RKO (cell line): ENCODE data around the gene TRAK2.

Experiments
- DNase-seq: peaks from one replicate; pipeline ENCODE4 v3.0.0-alpha.2; 2016; ENCODE audit warnings: low spot score

Gene TRAK2

DNA sequence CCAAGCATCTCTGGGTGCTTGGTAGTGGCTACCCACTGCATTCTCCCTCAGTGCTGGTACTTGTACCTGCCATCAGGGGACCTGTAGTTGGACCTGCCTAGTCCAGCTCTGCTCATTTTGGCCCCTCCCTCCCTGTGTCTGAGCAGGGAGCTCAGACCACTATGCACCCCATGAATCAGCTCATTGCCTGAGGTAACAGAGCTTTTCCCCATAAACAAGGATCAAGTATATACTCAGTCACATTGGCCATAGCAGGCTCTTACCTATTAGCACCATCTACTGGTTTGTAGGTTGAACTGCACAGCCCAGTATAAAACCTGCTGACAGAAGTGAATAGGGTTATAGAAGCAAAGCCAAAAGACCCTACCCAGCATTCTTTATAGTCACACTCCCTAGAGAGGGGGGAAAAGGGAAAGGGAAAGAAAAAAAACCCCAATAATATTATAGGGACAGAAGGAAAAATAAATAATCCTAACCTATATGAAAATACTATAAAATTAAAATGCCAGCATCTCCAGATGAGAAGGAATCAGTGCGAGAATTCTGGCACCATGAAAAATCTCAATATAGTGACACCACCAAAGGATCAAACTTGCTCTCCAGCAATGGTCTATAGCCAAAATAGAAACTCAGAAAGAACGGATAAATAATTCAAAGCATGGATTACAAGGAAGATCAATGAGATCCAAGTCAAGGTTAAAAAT, 87.2 kb downstream of the TRAK2 start:
- DNase-seq = peak; percentile 72

DNA sequence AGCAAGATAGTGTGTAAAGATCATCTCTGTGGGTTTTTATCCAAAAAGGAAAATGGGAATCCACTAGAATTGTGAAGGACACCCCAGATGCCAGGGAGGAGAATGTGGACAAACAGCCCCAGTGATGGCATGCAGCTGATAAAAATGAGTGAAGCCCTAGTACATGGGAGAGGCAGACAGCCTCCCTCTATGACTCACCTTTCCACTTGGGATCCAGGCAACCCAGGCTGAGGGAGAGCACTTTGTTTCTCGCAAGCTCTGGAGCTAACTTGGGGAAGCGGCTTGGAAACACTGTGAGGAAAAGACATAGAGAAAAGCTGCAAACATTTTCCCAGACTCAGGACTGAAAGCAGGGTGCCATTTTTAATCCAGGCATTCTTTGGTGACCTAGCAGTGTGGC, 88.9 kb downstream of the TRAK2 start:
- no peak for DNase-seq

DNA sequence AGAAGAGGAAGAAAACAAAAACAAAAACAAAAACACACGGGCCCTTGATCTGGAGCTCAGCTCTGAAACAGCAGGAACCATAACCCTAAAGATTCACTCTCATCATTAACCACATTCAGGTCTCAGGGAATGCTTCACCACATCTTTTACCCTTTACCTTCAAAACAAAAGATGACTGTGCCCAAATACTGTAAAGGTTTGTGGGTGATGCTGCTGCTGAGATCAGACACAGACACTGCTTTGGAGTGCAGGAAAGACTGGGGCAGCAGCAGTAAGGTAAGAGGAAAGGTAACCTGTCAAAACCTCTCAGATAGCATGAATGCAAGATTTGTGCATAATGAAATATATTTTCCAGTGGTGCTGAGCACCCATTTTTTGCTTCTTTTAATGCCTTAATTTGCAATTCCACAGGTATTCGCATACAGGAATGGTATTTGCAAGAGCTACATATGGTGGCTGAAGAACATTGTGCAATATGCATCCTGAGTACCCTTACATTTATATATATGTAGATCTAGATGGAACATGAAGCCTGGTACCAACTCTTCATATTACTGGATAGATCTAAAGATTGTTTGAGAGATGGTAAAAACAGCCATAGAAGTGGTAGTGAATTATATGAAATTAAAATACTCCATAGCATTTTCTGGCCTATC, 90.1 kb downstream of the TRAK2 start:
- no peak for DNase-seq

DNA sequence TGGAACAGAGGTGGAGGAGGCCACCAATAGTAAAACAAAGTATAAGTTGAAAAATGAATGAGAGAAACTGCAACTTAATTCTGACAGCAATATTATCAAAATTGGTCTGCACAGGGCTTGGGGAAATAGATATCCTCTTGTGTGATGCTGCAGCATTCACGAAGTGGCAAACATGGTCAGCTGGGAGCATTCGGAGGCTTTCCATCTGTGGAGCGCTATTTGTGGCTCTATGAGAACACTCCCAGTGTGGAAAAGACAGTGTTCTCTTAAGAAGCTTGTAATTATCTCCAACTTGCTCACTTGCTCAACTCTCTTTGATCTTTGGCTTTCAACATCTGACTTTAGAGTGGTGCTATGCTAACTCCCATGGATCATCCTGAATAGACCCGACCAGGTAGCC, 91.0 kb downstream of the TRAK2 start:
- DNase-seq = no peak

DNA sequence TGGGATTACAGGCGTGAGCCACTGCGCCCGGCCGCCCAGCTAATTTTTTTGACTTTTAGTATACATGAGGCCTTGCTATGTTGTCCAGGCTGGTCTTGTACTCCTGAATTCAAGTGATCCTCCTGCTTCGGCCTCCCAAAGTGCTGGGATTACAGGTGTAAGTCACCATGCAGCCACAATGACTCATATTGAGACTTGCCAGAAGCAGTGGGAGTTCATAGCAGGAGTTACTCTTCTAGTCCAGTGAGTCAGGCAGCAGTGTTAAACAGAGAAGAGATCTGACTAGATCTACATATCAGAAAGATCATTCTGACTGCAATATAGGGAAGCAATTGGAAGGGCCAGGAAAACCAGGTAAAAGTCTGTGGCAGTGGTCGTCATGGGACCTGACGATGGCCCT, 92.6 kb downstream of the TRAK2 start:
- DNase-seq = peak; percentile 95

DNA sequence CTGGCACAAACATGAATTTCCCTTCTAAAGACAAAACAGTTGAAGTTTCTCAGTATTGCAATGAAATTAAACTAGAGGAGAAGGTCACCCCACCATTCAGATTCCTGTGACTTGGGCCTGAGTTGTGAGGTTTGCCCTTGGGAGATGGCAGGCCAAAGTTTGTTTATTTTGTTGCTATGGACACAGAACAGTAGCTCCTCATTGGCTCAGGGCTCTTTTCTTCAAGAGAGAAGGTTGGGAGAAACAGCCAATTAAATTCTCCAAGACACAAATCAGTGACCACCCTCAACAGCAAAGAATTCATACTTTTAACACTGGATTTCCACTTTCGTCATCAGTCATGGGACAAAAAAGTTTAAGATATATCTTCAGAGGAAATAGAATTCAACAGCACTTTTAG, 94.0 kb downstream of the TRAK2 start, which contains the start of gene FLACC1:
Gene FLACC1, minus strand, starts transcription at position 125 of the 400 bp plus-strand sequence. CDS start 5,941 bp downstream, outside the sequence.
- DNase-seq = peak; percentile 27

DNA sequence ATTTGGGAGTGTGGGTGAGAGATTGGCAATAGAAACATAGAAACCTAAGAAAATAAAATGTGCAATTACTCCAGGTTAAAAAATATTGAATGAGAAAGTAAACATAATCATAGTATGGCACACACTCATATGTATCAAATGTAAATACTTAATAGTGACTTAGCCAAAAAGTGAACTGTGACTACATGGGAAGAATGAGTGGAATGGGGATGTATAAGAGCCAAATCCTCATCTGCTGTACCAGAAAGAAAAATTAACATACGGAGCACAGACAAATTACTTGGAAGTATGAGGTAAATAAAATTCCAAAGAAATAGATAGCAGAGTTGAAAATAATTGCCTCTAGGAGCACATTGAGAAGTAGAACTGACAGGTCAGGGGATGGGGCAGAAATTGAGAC, 98.1 kb downstream of the TRAK2 start:
- DNase-seq = no peak

DNA sequence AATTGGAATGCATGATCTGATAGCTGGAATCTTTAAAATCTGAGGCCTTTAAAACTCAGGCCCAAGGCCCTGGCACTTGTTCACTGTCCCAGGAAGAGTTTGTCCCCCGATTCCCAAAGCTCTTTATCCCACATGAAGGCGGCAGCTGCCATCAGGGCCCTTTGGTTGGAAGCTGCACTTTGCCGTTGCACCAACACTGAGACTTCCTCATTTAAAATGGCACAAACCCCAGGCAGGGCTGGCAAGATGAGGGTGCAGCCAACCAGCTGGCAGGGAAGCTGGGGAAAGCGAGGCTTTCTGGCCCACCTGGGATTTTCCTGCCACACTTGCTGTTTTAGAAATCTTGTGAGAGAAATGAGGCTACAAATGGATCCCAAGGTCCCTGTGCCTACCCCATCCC, 100.4 kb downstream of the TRAK2 start:
- no peak for DNase-seq

DNA sequence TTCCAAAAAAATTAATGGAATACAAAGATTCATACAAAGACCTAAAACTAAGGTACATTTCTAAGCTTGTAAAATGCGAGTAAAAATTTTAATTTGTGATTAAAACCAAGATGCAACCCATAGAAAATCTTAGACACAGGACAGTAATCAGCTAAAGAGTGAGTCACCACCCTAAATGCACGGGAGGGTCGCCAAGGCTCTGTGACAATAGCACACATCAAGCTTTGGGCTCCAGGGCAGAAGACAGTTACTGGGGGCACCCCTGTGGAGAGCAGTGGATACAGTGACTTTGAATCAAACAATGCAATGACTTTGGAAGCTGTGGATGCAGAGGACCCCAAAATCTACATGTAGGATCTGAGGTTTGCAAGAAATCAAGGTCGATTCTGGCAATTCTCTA, 101.7 kb downstream of the TRAK2 start:
- no peak for DNase-seq

DNA sequence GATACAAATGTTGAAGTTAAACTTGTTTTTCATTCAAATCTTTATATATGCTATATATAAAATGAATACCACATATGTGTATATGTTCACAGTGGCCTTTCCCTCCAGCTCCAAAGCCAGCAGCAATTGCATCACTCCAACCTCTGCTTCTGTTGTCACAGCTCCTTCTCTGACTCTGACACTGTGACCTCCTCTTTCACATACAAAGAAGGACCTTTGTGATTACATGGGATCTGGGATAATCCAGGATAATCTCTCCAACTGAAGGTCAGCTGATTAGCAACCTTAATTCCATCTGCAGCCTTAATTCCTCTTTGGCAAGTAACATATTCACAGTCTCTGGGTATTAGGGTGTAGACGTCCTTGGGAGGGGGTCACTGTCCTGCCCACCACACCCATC, 102.5 kb downstream of the TRAK2 start:
- no peak for DNase-seq

DNA sequence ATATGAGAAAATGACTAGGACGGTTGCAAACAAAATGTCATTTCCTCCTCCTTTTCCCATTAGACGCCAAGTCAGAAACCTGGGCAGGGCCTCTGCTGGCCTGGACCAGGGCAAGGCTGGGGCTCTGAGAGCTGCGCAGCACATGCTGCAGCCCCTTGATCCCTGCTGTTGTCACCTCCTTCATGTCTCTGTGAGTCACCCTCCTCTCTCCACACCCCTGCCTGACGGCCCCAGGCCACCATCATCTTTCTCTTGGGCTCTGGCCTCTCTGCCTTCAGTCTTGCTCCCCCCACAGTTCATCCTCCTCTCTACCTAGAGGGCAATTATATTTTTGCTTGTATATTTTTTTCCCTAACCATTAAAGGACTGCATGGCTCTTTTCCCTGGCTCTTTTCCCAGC, 104.1 kb downstream of the TRAK2 start:
- DNase-seq = no peak

DNA sequence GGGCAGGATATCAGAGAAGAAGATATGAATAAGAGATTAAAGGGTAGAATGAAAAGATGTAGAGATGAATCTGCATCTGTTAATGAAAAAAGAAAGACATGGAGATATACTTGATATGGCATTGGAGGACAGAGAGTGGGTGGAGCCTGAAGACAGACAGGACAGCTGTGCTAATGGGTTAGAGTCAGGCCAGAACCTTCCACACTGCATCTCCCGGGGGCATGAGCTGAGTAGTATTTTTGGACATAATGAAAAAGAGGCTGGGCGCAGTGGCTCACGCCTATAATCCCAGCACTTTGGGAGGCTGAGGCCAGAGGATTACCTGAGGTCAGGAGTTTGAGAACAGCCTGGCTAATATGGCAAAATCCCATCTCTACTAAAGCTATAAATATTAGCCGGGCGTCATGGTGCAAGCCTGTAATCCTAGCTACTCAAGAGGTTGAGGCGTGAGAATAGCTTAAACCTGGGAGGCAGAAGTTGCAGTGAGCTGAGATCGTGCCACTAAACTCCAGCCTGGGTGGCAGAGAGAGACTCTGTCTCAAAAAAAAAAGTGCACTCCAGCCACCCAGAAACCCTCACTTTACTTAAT, 105.5 kb downstream of the TRAK2 start:
- DNase-seq = no peak

DNA sequence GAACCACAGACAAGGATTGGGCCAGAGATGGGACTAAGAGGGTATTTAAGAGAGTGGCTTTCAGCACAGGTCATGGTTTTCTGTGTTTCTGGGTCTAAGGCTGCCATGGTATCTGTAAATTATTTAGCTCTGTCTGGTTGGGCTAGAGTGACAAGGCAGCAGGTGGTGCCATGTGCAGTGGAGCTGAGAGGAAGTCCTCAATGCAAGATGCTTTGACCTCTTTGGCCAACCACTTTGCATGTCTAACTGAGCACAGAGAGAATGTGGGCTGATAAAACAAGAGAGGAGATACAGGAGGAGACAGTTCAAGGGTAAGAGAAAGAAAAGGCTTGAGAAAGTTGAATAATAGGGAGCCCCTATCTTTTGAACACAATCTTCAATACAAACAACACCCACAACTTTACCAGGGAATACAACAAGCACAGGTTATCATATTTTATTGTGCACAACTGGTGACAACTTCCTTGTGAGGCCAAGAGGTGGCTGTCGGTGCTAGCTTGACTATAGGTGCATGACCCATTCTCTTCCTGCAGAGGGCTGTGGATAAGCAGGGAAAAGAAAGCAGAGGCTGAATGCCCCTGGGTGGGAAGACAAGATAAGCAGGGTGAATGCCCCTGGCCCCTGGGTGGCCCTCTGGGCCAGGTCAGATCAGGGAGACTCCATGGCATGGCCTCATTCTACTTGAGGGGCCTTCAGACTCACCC, 106.4 kb downstream of the TRAK2 start:
- DNase-seq = peak; percentile 46

DNA sequence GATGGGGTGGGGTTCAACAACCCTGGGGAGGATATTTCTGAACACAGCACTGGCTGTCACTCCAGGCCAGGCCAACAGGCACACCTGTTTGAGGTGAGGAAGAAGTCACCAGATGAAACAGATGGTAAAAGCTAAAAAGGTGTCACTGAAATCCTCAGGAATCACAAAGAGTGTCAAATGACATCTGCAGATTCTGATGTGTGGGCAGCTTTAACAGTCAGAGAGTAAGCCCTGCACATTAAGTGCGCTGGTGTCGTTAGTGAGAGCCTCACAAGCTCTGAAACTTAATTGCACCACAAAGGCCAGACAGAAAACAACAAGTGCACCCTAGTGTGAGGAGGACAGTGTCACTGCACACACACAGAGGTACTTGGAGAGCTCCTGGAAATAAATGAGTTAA, 107.7 kb downstream of the TRAK2 start:
- DNase-seq = no peak

DNA sequence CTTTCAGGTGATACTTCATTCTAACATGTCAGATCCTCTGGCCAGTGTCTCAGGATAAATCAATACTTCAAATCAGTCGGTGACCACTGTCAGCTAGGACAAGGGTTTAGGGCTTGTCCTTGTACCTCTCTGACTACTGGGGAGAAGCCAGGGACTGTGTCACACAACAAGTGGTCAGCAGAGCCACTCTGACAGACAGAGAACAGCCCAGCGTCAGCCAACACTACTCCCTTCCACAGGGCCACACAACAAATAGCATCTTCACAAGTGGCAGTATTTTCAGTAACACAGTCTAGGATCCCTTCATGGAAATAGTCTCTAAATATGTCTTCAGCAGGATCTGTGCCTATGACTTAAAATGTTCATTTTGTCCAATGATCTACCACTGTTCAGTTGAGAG, 108.3 kb downstream of the TRAK2 start:
- DNase-seq = no peak

DNA sequence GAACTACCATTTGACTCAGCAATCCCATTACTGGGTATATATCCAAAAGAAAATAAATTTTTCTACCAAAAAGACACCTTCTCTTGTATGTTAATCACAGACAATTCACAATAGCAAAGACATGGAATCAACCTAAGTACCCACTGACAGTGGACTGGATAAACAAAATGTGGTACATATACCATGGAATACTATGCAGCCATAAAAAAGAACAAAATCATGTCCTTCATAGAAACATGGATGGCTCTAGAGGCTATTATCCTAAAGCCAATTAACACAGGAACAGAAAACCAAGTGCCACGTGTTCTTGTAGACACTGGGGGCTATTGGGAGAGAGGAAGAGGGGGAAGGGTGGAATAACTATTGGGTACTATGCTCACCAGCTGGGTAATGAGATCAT, 121.8 kb downstream of the TRAK2 start:
- DNase-seq = no peak

DNA sequence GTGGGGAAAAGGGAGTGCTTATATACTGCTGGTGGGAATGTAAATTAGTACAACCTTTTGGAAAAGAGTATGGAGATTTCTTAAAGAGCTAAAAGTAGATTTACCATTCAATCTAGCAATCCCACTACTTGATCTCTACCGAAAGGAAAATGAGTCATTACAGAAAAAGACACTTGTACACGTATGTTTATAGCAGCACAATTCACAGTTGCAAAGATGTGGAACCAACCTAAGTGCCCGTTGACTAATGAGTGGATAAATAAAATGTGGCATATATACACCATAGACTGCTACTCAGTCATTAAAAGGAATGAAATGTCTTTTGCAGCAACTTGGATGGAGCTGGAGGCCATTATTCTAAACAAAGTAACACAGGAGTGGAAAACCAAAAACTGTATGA, 123.6 kb downstream of the TRAK2 start:
- no peak for DNase-seq
